B cell (primary cell): ENCODE measurements around the gene NHSL2. TPM values are rescaled to one million over a fixed set of nuclear protein-coding genes. Genes with fewer than 3 reads are reported as not detected.

ENCODE experiments used
- ATAC-seq: fragments of 200-7000 bp; cut with Tn5 transposase; one replicate; pipeline ENCODE4 v1.10.0; 2021; ENCODE audit warnings: low read depth, mild to moderate bottlenecking, moderate number of reproducible peaks, moderate library complexity
- CTCF ChIA-PET: fragments of 350-600 bp; sonication (Branson Sonifier 250); formaldehyde crosslinking; loops from one replicate; lab custom pipeline; 2021; ENCODE audit warnings: antibody characterized with exemption, inconsistent platforms; lab: Charles Lee
- POLR2A ChIA-PET: fragments of 350-600 bp; sonication (Branson Sonifier 250); formaldehyde crosslinking; loops from one replicate; lab custom pipeline; 2021; ENCODE audit warnings: antibody characterized with exemption; lab: Charles Lee
- DNase-seq: peaks from one replicate; pipeline ENCODE4 v3.0.0; 2013
- H2AFZ ChIP-seq: 2 replicates; pipeline ENCODE4 v1.6.1; 2012; ENCODE audit warnings: mild to moderate bottlenecking, low read depth, low read length; ENCODE audit not compliant: insufficient read depth, poor library complexity, severe bottlenecking
- H3K27ac ChIP-seq, 2 donors: 1 replicate in 1 of 2; 2 replicates in 1 of 2; pipeline ENCODE4 v1.5.1; 2012 to 2013; ENCODE audit warnings: low read length in 2 of 2, mild to moderate bottlenecking in 2 of 2, moderate library complexity in 1 of 2
- H3K27me3 ChIP-seq, 4 experiments: fragments of 200-600 bp in 1 of 4; sonication (generic) in 1 of 4; replicated peaks in 1 of 4; 1 replicate in 2 of 4; 2 replicates in 2 of 4; pipeline versions ENCODE4 v1.6.1 to v1.7.0; 2013 to 2016; ENCODE audit warnings: low read length in 3 of 4, mild to moderate bottlenecking in 2 of 4, mixed read lengths in 1 of 4, moderate library complexity in 1 of 4; ENCODE audit not compliant: insufficient read depth in 4 of 4, control insufficient read depth in 3 of 4; ENCODE audit errors: control extremely low read depth in 1 of 4
- H3K36me3 ChIP-seq, 2 experiments: replicated peaks in 1 of 2; 1 replicate in 1 of 2; 2 replicates in 1 of 2; pipeline versions ENCODE4 v1.6.1 to v1.7.1; 2013; ENCODE audit warnings: low read length in 1 of 2; ENCODE audit not compliant: insufficient read depth in 2 of 2, control insufficient read depth in 1 of 2; ENCODE audit errors: control extremely low read depth in 1 of 2, extremely low read depth in 1 of 2
- H3K4me1 ChIP-seq, 2 donors: fragments of 200-600 bp in 1 of 2; sonication (generic) in 1 of 2; 1 replicate in 1 of 2; 2 replicates in 1 of 2; pipeline versions ENCODE4 v1.5.1 to v1.6.1; 2013 to 2017; ENCODE audit warnings: low read length in 2 of 2; ENCODE audit not compliant: control insufficient read depth in 2 of 2, insufficient read depth in 2 of 2
- H3K4me2 ChIP-seq: replicated peaks from 2 replicates; pipeline ENCODE3; 2012; ENCODE audit warnings: mild to moderate bottlenecking, low read depth, low read length; ENCODE audit not compliant: poor library complexity, severe bottlenecking
- H3K4me3 ChIP-seq, 5 experiments: fragments of 200-600 bp in 1 of 5; sonication (generic) in 1 of 5; 1 replicate in 3 of 5; 2 replicates in 2 of 5; pipeline versions ENCODE4 v1.5.1 to v1.7.0; 2011 to 2016; ENCODE audit warnings: low read length in 4 of 5, mild to moderate bottlenecking in 4 of 5, low read depth in 2 of 5, control low read depth in 1 of 5, moderate library complexity in 1 of 5; ENCODE audit not compliant: insufficient read depth in 1 of 5; ENCODE audit errors: control extremely low read depth in 1 of 5, extremely low read depth in 1 of 5
- H3K79me2 ChIP-seq: fragments of 200-600 bp; sonication (generic); one replicate; pipeline ENCODE4 v1.6.0; 2016; ENCODE audit warnings: low read length; ENCODE audit not compliant: control insufficient read depth, insufficient read depth
- H3K9ac ChIP-seq: fragments of 200-600 bp; sonication (generic); 2 replicates; pipeline ENCODE4 v1.6.1; 2017; ENCODE audit warnings: mild to moderate bottlenecking, low read length, moderate library complexity
- H3K9me3 ChIP-seq, 3 donors: one replicate each; pipeline versions ENCODE4 v1.6.1 to v1.7.1; 2013; ENCODE audit warnings: low read length in 2 of 3; ENCODE audit not compliant: control insufficient read depth in 2 of 3, insufficient read depth in 1 of 3; ENCODE audit errors: control extremely low read depth in 1 of 3
- H4K20me1 ChIP-seq: 2 replicates; pipeline ENCODE4 v1.6.0; 2012; ENCODE audit warnings: mild to moderate bottlenecking, low read length; ENCODE audit not compliant: insufficient read depth, control insufficient read depth, poor library complexity, severe bottlenecking
- H3K27ac Mint-ChIP-seq: one replicate; pipeline ENCODE4 v1.8.0; 2021; ENCODE audit warnings: mixed read lengths
- H3K27me3 Mint-ChIP-seq: one replicate; pipeline ENCODE4 v1.8.0; 2021; ENCODE audit warnings: mixed read lengths
- H3K4me1 Mint-ChIP-seq: one replicate; pipeline ENCODE4 v1.8.0; 2021; ENCODE audit warnings: mixed read lengths
- H3K4me3 Mint-ChIP-seq: one replicate; pipeline ENCODE4 v1.8.0; 2021; ENCODE audit warnings: mixed read lengths
- H3K9me3 Mint-ChIP-seq: one replicate; pipeline ENCODE4 v1.8.0; 2022; ENCODE audit warnings: mixed read lengths; ENCODE audit not compliant: insufficient read depth
- EZH2 ChIP-seq: IDR thresholded peaks from 2 replicates; pipeline ENCODE4 v1.6.1; 2012; ENCODE audit warnings: borderline replicate concordance, low read depth, mild to moderate bottlenecking, moderate library complexity, low read length; ENCODE audit not compliant: insufficient read depth, poor library complexity, severe bottlenecking
- WGBS: methylation state at CpG from one replicate; pipeline ENCODE4 v1.1.5; 2013; ENCODE audit warnings: missing lambda C conversion rate; ENCODE audit not compliant: insufficient coverage; 5-methylcytosine and 5-hydroxymethylcytosine counted together
- intact Hi-C: fragments of 100-400 bp; cut with micrococcal nuclease; formaldehyde crosslinking; loops from one replicate; pipeline ENCODE4 v1.10.0; 2022
- polyA plus RNA-seq: library from polyadenylated mRNA; depleted of rRNA; stranded (reverse); fragments of >200 nt; gene quantifications from 2 replicates; pipeline ENCODE4 v1.2.3, GENCODE V29; 2012
- total RNA-seq, 2 donors: library from RNA; stranded (reverse); fragments of 120-200 nt in 1 of 2; gene quantifications; 1 replicate in 1 of 2; 2 replicates in 1 of 2; pipeline versions ENCODE4 v1.2.3 to v1.2.4, GENCODE V29; 2013 to 2022
- TF ChIP-seq, protein P1 (sequence below): fragments of 200-600 bp; IDR thresholded peaks from one replicate; pipeline ENCODE4 v1.8.0; 2022; ENCODE audit warnings: antibody characterized with exemption, mild to moderate bottlenecking

The NHSL2 gene
- total and polyA plus RNA-seq, 2 donors (not counting 1 experiment from before 2014, with no cell fraction given): 0.16 to 1.7 TPM

- Mint-ChIP-seq H3K27ac (no peak overlapping the region), H3K4me3 (no peak overlapping the region), H3K4me1 (peaks cover 8% of the 10 kb centered on the region), H3K9me3 (no peaks in the 10 kb centered on the region), H3K27me3 (no peaks in the 10 kb centered on the region)
- Histone ChIP-seq H3K4me3 (no peak overlapping the region), H4K20me1 (no peaks in the 10 kb centered on the region), H3K27me3 (no peaks in the 10 kb centered on the region), H3K9me3 (no peaks in the 10 kb centered on the region), H3K27ac (no peak overlapping the region), H3K36me3 (no peaks in the 10 kb centered on the region), H3K4me2 (no peak overlapping the region), H3K9ac (no peak overlapping the region), H2AFZ (no peak overlapping the region), H3K79me2 (peaks cover 4% of the 10 kb centered on the region), H3K4me1 (peaks cover 4 to 6% of the 10 kb centered on the region in 2 donors)
- ChIA-PET POLR2A (no interaction called here), CTCF (no interaction called here)
- no peak for TF ChIP-seq EZH2
- TF ChIP-seq, protein P1, sequence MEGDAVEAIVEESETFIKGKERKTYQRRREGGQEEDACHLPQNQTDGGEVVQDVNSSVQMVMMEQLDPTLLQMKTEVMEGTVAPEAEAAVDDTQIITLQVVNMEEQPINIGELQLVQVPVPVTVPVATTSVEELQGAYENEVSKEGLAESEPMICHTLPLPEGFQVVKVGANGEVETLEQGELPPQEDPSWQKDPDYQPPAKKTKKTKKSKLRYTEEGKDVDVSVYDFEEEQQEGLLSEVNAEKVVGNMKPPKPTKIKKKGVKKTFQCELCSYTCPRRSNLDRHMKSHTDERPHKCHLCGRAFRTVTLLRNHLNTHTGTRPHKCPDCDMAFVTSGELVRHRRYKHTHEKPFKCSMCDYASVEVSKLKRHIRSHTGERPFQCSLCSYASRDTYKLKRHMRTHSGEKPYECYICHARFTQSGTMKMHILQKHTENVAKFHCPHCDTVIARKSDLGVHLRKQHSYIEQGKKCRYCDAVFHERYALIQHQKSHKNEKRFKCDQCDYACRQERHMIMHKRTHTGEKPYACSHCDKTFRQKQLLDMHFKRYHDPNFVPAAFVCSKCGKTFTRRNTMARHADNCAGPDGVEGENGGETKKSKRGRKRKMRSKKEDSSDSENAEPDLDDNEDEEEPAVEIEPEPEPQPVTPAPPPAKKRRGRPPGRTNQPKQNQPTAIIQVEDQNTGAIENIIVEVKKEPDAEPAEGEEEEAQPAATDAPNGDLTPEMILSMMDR: no peak
- WGBS: no CpG with 5 or more reads among the region's 2 CpGs
- intact Hi-C loops: no loop called here
- ATAC-seq (no peak), DNase-seq (no peak)
Measured at GRCh38 chrX:72176981-72177380, 266.3 kb downstream of the NHSL2 start.

GRCh38 chrX:72180539-72180938 is 269.9 kb downstream of the NHSL2 start:
- H2AFZ ChIP-seq: peak overlapping the region; percentile 79
- TF ChIP-seq, protein P1: no peak
- TF ChIP-seq EZH2: no peak
- H3K79me2 ChIP-seq: peaks cover 30% of the 10 kb centered on the region
- ATAC-seq: no peak
- ChIA-PET POLR2A (interaction anchor here (0.9 to 2.1 kb wide), 4 partner anchors 39 to 97 kb away, joined by 5 to 16 read pairs (median 10); partner anchors contain the start of genes RPS4X and RTL5), CTCF (interaction anchor here (1.1 to 2.1 kb wide), 5 partner anchors 49 to 162 kb away, joined by 3 to 9 read pairs (median 4); partner anchors contain the start of genes RPS4X and RTL5)
- no peak for DNase-seq
- H4K20me1 ChIP-seq: peaks cover 4% of the 10 kb centered on the region
- peak overlapping the region; percentile 77 for H3K9ac ChIP-seq
- Mint-ChIP-seq H3K27me3 (no peaks in the 10 kb centered on the region), H3K4me1 (peaks cover 14% of the 10 kb centered on the region), H3K27ac (no peak overlapping the region), H3K4me3 (no peak overlapping the region), H3K9me3 (no peaks in the 10 kb centered on the region)
- H3K27ac ChIP-seq: peak overlapping the region; percentile 68 to 79
- H3K36me3 ChIP-seq: no peaks in the 10 kb centered on the region
- H3K27me3 ChIP-seq: no peaks in the 10 kb centered on the region
- intact Hi-C loops: loop anchor here (2.0 kb wide), 1 partner anchor 96 kb away; the partner anchor contains the start of gene RPS4X
- H3K4me3 ChIP-seq: peak overlapping the region; percentile 44 to 84 (median 74)
- H3K4me2 ChIP-seq: peak overlapping the region; percentile 62
- H3K9me3 ChIP-seq: no peaks in the 10 kb centered on the region
- WGBS: no CpG with 5 or more reads among the region's 1 CpG
- peaks cover 14 to 17% of the 10 kb centered on the region in 2 donors for H3K4me1 ChIP-seq
